Ovary (tissue), 3 donors: ENCODE results near the gene HSF4.

Experiments used
- CTCF ChIP-seq, 3 donors: fragments of 450-650 bp in 2 of 3; fragments of 200-600 bp in 1 of 3; IDR thresholded peaks; one replicate each; pipeline versions ENCODE4 v1.5.1 to v1.8.0; 2016 to 2022; ENCODE audit warnings: antibody characterized with exemption in 3 of 3, mild to moderate bottlenecking in 1 of 3
- EP300 ChIP-seq: sonication (generic); formaldehyde crosslinking; IDR thresholded peaks from one replicate; pipeline ENCODE4 v1.6.1; 2017; ENCODE audit warnings: antibody characterized with exemption
- POLR2A ChIP-seq: fragments of 450-650 bp; IDR thresholded peaks from one replicate; pipeline ENCODE4 v1.6.1; 2017; ENCODE audit warnings: antibody characterized with exemption, mild to moderate bottlenecking, moderate library complexity
- donor health status: DM: no; HTN: no; CAD: no.

- TF ChIP-seq POLR2A (no peak), CTCF (IDR thresholded peaks at IDR 0.05) (no peak), EP300 (no peak)
These were observed 46.8 kb upstream of the HSF4 start for GRCh38 chr16:67117716-67118115.
